HG02943 (cell line): ENCODE results near the gene MT1F.
"Not testable (repeated sequence)": the region's sequence is repeated elsewhere in the genome, so short reads cannot be mapped to it uniquely, and the experiment has no call there.

Experiments used
- ATAC-seq: cut with Tn5 transposase; IDR thresholded peaks from one replicate; pipeline ENCODE4 v1.9.1; 2021; ENCODE audit warnings: mild to moderate bottlenecking, low read depth, moderate library complexity; ENCODE audit not compliant: unreplicated experiment

Gene MT1F

DNA sequence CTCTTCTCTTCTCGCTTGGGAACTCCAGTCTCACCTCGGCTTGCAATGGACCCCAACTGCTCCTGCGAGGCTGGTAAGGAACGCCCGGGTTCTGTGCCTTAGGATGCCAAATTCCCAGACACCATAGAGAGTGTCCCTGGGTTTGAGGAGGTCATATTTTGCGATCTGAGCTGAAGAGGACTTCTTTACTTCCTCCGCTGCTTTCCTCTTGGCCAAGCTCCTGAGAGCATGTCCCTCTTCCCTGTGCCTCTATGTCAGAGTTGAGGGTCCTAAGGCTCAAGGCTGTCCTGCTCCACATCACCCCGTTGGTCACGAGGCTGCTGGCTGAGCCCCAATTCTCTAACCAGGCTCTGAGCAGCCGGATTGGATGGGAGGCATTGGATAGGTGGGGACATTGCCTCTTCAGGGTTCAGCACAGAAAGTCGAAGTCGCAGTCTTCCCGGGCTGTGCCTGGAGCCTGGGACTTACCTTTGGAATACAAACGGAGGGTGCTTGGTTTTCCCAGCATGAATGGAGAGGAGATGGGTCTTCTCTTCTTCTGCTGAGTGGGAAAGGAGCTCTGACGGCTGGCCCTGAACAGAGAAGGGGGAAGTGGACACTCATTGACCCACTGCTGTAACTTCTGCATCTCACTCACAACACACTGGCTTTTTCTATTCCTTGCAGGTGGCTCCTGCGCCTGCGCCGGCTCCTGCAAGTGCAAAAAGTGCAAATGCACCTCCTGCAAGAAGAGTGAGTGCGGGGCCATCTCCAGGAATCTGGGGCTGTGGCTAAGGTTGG is 12.3 kb downstream of the MT1F start:
- no peak for ATAC-seq

- ATAC-seq, result no peak
Observed at GRCh38 chr16:56670620-56670934, 12.8 kb downstream of the MT1F start.

GRCh38 chr16:56671691-56672090 is 13.9 kb downstream of the MT1F start:
- not testable (repeated sequence) for ATAC-seq

- not testable (repeated sequence) for ATAC-seq
Observed at GRCh38 chr16:56672171-56672570, 14.4 kb downstream of the MT1F start.

DNA sequence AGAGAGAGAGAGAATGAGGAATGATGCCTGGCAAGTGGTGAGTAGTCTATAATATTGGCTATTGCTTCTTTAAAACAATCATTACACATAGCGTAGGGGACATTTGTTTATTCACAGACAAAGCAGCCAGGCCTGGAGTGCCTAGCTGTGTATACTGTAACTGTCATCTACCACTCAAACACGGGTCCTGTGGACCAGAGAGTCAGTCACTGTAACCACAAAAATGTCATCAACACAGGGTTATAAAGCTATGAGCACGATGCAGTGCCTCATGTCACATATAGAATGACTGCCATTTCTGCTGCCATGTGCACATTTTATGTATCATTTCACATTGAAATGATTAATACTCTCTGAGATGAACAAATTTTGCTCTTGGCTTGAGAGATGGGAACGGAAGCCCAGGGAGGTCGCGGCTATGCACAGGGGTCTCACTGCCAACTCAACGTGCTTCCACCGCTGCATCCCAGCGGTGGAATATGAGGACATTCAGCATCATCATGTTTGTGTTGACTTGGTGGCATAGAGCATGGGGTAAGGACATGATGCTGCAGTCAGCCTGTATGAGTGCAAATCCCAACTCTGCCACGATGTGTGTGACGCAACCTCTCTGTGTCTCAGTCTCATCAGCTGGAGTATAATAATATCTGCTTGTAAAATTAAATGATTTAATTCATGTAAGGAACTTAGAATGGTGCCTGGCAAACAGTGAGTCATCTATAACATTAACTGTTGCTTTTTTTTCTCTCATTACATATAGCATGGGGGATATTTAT is 15.2 kb downstream of the MT1F start:
- ATAC-seq, result no peak

- no peak for ATAC-seq
Observed at GRCh38 chr16:56673921-56674320, 16.2 kb downstream of the MT1F start.

- not testable (repeated sequence) for ATAC-seq
Observed at GRCh38 chr16:56674570-56674969, 16.8 kb downstream of the MT1F start.

GRCh38 chr16:56675685-56676210 is 18.0 kb downstream of the MT1F start:
- ATAC-seq, result no peak

DNA sequence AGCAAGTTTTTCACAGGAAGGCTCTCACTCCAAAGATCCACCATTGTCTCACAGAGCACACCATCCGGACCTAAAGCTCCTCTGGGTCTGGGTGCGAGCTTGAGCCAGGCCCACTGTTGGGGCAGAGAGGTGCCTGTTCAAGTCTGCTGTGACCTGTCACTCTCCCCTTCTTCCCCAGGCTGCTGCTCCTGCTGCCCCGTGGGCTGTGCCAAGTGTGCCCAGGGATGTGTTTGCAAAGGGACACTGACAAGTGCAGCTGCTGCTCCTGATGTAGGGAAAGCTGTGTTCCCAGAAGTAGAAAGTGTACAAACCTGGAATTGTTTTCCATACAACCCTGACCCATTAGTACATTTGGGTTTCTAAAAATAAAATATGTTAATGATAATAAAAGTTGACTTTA is 19.7 kb downstream of the MT1F start:
- no peak for ATAC-seq

- no peak for ATAC-seq
Observed at GRCh38 chr16:56679078-56679730, 21.4 kb downstream of the MT1F start.

- no peak for ATAC-seq
Observed at GRCh38 chr16:56679818-56680217, 22.1 kb downstream of the MT1F start.

- peak; percentile 97 for ATAC-seq
Observed at GRCh38 chr16:56681939-56682702, 24.4 kb downstream of the MT1F start, which contains the start of gene MT1X. MT1X (plus strand) TSS chr16:56682470; CDS start chr16:56682541, 71 bp downstream.

- ATAC-seq, result no peak
Observed at GRCh38 chr16:56682703-56683397, 25.1 kb downstream of the MT1F start.

GRCh38 chr16:56683424-56684172 is 25.8 kb downstream of the MT1F start:
- ATAC-seq, result no peak

GRCh38 chr16:56684256-56684925 is 26.6 kb downstream of the MT1F start:
- no peak for ATAC-seq

DNA sequence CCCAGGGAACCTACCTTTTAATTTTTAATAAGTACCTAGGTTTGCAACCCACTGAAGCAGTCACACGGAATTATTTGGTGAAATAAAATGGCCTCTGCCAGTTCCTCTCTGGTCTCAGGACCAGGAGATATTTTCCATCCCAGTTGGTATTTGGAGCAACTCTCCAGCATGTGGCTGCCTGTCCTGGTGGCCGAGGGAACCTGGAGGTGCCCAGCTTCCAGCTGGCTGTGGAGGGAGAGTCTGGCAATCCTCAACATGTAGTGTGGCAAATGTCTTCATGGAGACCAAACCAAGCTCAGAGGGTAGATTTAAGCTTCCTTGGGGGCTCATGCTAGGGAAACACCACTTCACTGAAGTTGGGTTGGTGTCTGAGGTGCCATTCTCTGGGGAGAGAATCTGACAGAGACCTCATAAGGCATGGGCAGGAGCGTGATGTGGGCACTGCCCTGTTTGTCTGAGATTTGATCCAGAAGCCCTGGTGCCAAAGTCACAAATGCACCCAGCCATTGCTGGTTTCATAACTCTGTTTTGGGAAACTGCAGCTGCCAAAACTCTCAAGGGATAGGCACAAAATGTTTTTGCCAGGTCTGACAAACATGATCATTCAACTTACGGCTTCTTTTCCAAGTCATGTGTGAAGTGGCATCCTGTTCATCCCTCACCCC is 27.3 kb downstream of the MT1F start:
- ATAC-seq, result no peak

GRCh38 chr16:56686758-56687157 is 29.0 kb downstream of the MT1F start:
- no peak for ATAC-seq

- no peak for ATAC-seq
Observed at GRCh38 chr16:56688762-56689161, 31.0 kb downstream of the MT1F start.
